ENCODE results near the gene NUBP2. TPM values are rescaled to one million over a fixed set of nuclear protein-coding genes. Genes with fewer than 3 reads are reported as not detected.

Gene NUBP2
- total and polyA plus RNA-seq, 2 experiments from 2014 or later = 79.4 to 175 TPM

DNA sequence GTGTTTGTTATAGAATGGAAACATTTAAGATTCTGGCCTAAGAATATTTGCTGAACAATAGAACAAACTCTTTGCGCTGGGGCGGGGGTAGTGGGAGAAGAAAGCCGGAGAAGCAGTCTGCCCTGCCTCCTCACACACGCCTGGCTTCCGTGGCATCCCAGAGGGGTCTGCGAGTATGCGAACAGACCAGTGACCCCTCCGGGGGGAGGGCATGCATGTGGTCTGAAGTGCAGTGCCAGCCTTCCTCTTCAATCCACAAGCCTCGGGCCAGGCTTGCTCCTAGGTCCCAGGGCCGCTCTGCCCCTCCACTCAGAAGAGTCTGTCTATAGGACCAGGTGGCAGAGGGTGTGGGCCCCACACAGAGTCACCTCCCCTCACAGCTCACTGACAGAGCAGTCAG is 24.9 kb downstream of the NUBP2 start (continued):
- TF ChIP-seq ZNF462 (CRISPR knock-in tag; IDR thresholded peaks at IDR 0.05) = no peak
- no peak for TF ChIP-seq CREB1 (CRISPR knock-in tag; IDR thresholded peaks at IDR 0.05; ENCODE audit: low read depth)
- TF ChIP-seq JUNB (IDR thresholded peaks at IDR 0.05; ENCODE audit: unreplicated experiment) = no peak
- TF ChIP-seq ETS1 (IDR thresholded peaks at IDR 0.05) = no peak
- TF ChIP-seq ZNF331 (CRISPR knock-in tag; IDR thresholded peaks at IDR 0.05; ENCODE audit: low read depth) = no peak
- no peak for TF ChIP-seq EZH2 (IDR thresholded peaks at IDR 0.05; ENCODE audit: low read depth, unreplicated experiment)
- TF ChIP-seq STAT1 (IDR thresholded peaks at IDR 0.05; ENCODE audit: unreplicated experiment) = no peak
- no peak for TF ChIP-seq EZH2phosphoT487 (IDR thresholded peaks at IDR 0.05; ENCODE audit: unreplicated experiment)
- TF ChIP-seq POLR2AphosphoS5 (IDR thresholded peaks at IDR 0.05; ENCODE audit: low read depth) = no peak
- no peak for TF ChIP-seq NANOG (IDR thresholded peaks at IDR 0.05; ENCODE audit: borderline replicate concordance)

- Histone ChIP-seq H4K20me1 (replicated peaks; ENCODE audit: insufficient read depth) (no peaks in the 10 kb centered on the region; the same call in 1 of the 2 replicates), H3K36me3 (ENCODE audit: insufficient read depth) (no peaks in the 10 kb centered on the region), H3K4me2 (no peak overlapping the region), H3F3A (replicated peaks; ENCODE audit: low read depth) (no peaks in the 10 kb centered on the region; the same call in 1 of the 2 replicates), H3K27me3 (ENCODE audit: insufficient read depth) (no peaks in the 10 kb centered on the region), H2AFZ (no peak overlapping the region), H3K79me2 (replicated peaks; ENCODE audit: insufficient read depth) (no peaks in the 10 kb centered on the region; the same call in 1 of the 2 replicates), H3K9me2 (ENCODE audit: insufficient read depth) (no peaks in the 10 kb centered on the region), H3K4me1 (ENCODE audit: insufficient read depth) (no peaks in the 10 kb centered on the region), H3K4me3 (no peak overlapping the region), H3K27ac (ENCODE audit: low read depth) (no peak overlapping the region)
- peaks cover 4% of the 10 kb centered on the region for H3K27me3 Mint-ChIP-seq (ENCODE audit: insufficient read depth, low read depth, poor library complexity)
- peaks cover 39% of the 10 kb centered on the region for H3K36me3 Mint-ChIP-seq (ENCODE audit: low read depth)
- peaks cover 16% of the 10 kb centered on the region; the same call in 2 of the 3 replicates for H3K9me3 Mint-ChIP-seq
- DNase-seq (ENCODE audit: low spot score) (no peak), ATAC-seq (no peak)
- H3K4me3 Mint-ChIP-seq = no peak overlapping the region
- H3K4me1 Mint-ChIP-seq = no peaks in the 10 kb centered on the region
- no peak overlapping the region for H3K27ac Mint-ChIP-seq
- no peak for TF ChIP-seq POLR2AphosphoS5 (IDR thresholded peaks at IDR 0.05; ENCODE audit: low read depth)
- TF ChIP-seq, protein P1, sequence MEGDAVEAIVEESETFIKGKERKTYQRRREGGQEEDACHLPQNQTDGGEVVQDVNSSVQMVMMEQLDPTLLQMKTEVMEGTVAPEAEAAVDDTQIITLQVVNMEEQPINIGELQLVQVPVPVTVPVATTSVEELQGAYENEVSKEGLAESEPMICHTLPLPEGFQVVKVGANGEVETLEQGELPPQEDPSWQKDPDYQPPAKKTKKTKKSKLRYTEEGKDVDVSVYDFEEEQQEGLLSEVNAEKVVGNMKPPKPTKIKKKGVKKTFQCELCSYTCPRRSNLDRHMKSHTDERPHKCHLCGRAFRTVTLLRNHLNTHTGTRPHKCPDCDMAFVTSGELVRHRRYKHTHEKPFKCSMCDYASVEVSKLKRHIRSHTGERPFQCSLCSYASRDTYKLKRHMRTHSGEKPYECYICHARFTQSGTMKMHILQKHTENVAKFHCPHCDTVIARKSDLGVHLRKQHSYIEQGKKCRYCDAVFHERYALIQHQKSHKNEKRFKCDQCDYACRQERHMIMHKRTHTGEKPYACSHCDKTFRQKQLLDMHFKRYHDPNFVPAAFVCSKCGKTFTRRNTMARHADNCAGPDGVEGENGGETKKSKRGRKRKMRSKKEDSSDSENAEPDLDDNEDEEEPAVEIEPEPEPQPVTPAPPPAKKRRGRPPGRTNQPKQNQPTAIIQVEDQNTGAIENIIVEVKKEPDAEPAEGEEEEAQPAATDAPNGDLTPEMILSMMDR (conservative IDR thresholded peaks at IDR 0.05; ENCODE audit: low read depth in 2 of 2) = no peak
- no peak for TF ChIP-seq ZNF331 (CRISPR knock-in tag; IDR thresholded peaks at IDR 0.05; ENCODE audit: low read depth)
- TF ChIP-seq ETS1 (IDR thresholded peaks at IDR 0.05) = no peak
Observed at GRCh38 chr16:1808691-1809090, 25.9 kb downstream of the NUBP2 start.
